OCI-LY3 (cell line): ENCODE data around the gene RPS6KA2.

ENCODE experiments used
- H2AFZ ChIP-seq: fragments of 200-600, 300-600 bp; shearing (Covaris generic); 2 replicates; pipeline ENCODE4 v1.6.0; 2014; ENCODE audit warnings: antibody characterized with exemption, low read depth, low read length
- H3K27ac ChIP-seq: fragments of 200-600, 300-600 bp; sonication (generic); 2 replicates; pipeline ENCODE4 v1.5.1; 2014; ENCODE audit warnings: mild to moderate bottlenecking, low read length, moderate library complexity, mixed read lengths
- H3K27me3 ChIP-seq: fragments of 200-600, 300-600 bp; sonication (generic); 2 replicates; pipeline ENCODE4 v1.6.1; 2014; ENCODE audit warnings: low read depth, low read length, mixed read lengths
- H3K36me3 ChIP-seq: fragments of 200-600, 300-600 bp; sonication (generic); replicated peaks from 2 replicates; pipeline ENCODE3; 2014; ENCODE audit warnings: low read depth, low read length, mixed read lengths
- H3K4me1 ChIP-seq: fragments of 300-600, 200-600 bp; sonication (generic); 2 replicates; pipeline ENCODE4 v1.6.1; 2014; ENCODE audit warnings: low read length, mixed read lengths
- H3K4me2 ChIP-seq: fragments of 200-600, 300-600 bp; sonication (generic); 2 replicates; pipeline ENCODE4 v1.6.1; 2014; ENCODE audit warnings: low read length, mixed read lengths
- H3K4me3 ChIP-seq: fragments of 300-600, 200-600 bp; sonication (generic); 2 replicates; pipeline ENCODE4 v1.5.1; 2014; ENCODE audit warnings: antibody characterized with exemption, mild to moderate bottlenecking, low read length, moderate library complexity
- H3K79me2 ChIP-seq: fragments of 300-600, 200-600 bp; shearing (Covaris generic); 2 replicates; pipeline ENCODE4 v1.6.1; 2014; ENCODE audit warnings: mild to moderate bottlenecking, low read length, mixed read lengths
- H3K9ac ChIP-seq: fragments of 300-600, 200-600 bp; shearing (Covaris generic); 2 replicates; pipeline ENCODE4 v1.6.0; 2014; ENCODE audit warnings: mild to moderate bottlenecking, low read length, moderate library complexity
- H3K9me3 ChIP-seq: fragments of 200-600, 300-600 bp; shearing (Covaris generic); 2 replicates; pipeline ENCODE4 v1.6.1; 2014; ENCODE audit warnings: low read length, mixed read lengths; ENCODE audit not compliant: insufficient read depth
- H4K20me1 ChIP-seq: fragments of 200-600, 300-600 bp; sonication (generic); 2 replicates; pipeline ENCODE4 v1.6.1; 2016; ENCODE audit warnings: low read length, mixed read lengths; ENCODE audit not compliant: insufficient read depth
- EZH2phosphoT487 ChIP-seq: fragments of 200-600 bp; shearing (Covaris generic); IDR thresholded peaks from 2 replicates; pipeline ENCODE4 v1.6.1; 2018; ENCODE audit warnings: antibody characterized with exemption, mixed run types, low read depth
- TF ChIP-seq, protein P1 (sequence below): fragments of 200-600, 300-600 bp; sonication (generic); IDR thresholded peaks from 2 replicates; pipeline ENCODE4 v1.5.1; 2014; ENCODE audit warnings: antibody characterized with exemption, low read length, low read depth

Gene RPS6KA2

DNA sequence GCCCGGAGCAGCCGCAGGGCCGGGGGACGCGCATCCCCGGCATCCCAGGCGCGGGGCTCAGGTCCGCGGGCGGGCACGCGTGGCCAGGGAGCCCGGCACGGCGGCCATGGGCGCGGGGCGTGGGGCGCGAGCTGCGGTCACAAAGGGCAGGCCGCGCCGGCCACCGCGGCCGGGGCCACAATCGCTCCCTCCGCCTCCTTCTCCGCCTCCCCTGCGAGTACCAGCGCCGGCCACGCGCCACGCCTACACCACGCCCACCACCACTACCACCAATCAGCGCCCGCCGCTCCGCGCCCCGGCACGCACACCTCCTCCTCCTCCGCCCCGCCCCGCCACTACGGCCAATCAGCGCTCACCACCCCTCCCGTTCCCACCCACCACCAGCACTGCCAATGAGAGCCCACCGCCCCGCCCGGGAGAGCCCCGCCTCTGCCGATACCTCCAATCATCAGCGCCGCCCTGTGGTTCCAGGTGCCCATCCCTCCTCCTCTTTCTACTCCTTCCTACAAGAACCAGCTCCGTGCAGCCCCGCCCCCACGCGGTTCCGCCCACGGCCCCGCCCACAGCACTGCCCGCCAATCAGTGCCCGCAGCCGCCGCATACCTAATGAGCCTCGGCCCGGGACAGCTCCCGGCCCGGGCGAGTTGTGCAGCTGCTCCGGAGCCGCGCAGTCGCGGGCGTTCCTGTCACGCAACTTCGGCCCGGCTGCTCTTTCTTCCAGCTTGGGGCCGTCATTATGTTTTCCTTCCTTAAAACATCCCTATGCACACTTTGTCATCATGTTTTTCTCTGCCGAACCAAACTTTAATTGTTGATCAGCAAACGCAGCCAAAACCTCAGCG lies at the start of gene RPS6KA2:
TSS of gene RPS6KA2 (minus strand) at position 219 of the 842 bp plus-strand sequence. CDS start 232 bp downstream, outside the sequence.
- H3K27me3 ChIP-seq, result peaks cover 31% of the 10 kb centered on the region
- no peaks in the 10 kb centered on the region for H3K9me3 ChIP-seq
- H3K4me2 ChIP-seq, result peak within 1 kb of the TSS; percentile 93
- no peaks in the 10 kb centered on the region for H4K20me1 ChIP-seq
- H3K79me2 ChIP-seq, result no peaks in the 10 kb centered on the region
- H3K4me3 ChIP-seq, result peak within 1 kb of the TSS; percentile 93
- H3K4me1 ChIP-seq, result peaks cover 33% of the 10 kb centered on the region
- H3K36me3 ChIP-seq, result no peaks in the 10 kb centered on the region
- H3K27ac ChIP-seq, result peak within 1 kb of the TSS; percentile 30
- peak within 1 kb of the TSS; percentile 69 for H3K9ac ChIP-seq
- H2AFZ ChIP-seq, result peak within 1 kb of the TSS; percentile 68; the same call in 1 of the 2 replicates
- no peak for TF ChIP-seq EZH2phosphoT487
- TF ChIP-seq, protein P1, sequence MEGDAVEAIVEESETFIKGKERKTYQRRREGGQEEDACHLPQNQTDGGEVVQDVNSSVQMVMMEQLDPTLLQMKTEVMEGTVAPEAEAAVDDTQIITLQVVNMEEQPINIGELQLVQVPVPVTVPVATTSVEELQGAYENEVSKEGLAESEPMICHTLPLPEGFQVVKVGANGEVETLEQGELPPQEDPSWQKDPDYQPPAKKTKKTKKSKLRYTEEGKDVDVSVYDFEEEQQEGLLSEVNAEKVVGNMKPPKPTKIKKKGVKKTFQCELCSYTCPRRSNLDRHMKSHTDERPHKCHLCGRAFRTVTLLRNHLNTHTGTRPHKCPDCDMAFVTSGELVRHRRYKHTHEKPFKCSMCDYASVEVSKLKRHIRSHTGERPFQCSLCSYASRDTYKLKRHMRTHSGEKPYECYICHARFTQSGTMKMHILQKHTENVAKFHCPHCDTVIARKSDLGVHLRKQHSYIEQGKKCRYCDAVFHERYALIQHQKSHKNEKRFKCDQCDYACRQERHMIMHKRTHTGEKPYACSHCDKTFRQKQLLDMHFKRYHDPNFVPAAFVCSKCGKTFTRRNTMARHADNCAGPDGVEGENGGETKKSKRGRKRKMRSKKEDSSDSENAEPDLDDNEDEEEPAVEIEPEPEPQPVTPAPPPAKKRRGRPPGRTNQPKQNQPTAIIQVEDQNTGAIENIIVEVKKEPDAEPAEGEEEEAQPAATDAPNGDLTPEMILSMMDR, result no peak

DNA sequence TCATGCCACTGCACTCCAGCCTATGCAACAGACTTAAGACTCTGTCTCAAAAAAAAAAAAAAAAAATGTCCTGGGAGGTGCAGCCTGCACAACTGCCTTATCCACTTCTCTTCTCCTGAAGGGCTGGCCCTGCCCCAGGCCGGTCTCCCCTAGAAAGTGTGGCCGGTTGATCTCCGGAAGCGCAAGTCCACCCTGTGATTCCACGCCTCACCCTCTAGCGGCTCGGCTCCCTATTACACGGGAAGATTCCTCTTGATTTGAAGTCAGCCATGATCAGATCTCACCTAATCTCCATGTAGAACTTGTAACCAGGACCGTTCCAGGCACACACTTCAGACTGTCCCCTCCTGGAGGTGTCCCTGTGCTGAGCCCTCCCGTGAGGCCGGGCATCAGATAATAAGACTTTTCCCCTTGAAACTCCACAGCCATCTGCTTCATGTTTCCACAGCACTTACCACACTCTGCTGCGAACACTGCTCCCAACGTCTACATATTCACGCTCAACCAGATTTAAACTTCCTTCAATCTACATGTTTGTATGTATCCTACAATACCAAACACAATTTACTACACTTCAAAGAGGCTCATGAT lies 49.3 kb upstream of the RPS6KA2 start:
- Histone ChIP-seq H3K4me3 (no peak overlapping the region), H3K36me3 (no peaks in the 10 kb centered on the region), H2AFZ (no peak overlapping the region), H3K4me2 (no peak overlapping the region), H3K79me2 (no peaks in the 10 kb centered on the region), H3K9ac (no peak overlapping the region), H3K27me3 (0 out of 2 replicates have a peak, but pooled peaks cover 2% of the 10 kb centered on the region), H4K20me1 (no peaks in the 10 kb centered on the region), H3K4me1 (no peaks in the 10 kb centered on the region), H3K9me3 (no peaks in the 10 kb centered on the region), H3K27ac (no peak overlapping the region)
- TF ChIP-seq, protein P1, result no peak
- TF ChIP-seq EZH2phosphoT487, result no peak

DNA sequence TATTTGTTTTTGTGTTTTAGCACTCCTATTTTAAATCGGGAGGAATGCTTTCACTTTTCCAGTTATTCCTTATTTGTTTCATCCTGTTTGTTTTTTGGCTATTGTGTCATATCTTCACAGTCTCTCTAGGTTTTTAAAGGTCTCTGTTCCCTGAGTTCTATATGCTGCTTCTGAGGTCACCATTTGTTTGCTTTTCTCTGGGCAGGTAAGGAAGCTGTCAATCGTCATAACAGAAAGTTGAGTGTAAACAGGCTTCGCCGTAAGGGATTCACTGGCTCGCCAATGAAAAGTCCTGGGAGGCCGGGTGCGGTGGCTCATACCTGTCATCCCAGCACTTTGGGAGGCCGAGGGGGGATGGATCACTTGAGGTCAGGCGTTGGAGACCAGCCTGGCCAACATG lies 48.7 kb upstream of the RPS6KA2 start:
- Histone ChIP-seq H3K9me3 (no peaks in the 10 kb centered on the region), H3K4me2 (no peak overlapping the region), H3K4me3 (no peak overlapping the region), H4K20me1 (no peaks in the 10 kb centered on the region), H3K36me3 (no peaks in the 10 kb centered on the region), H2AFZ (no peak overlapping the region), H3K27ac (no peak overlapping the region), H3K4me1 (no peaks in the 10 kb centered on the region), H3K27me3 (0 out of 2 replicates have a peak, but pooled peaks cover 6% of the 10 kb centered on the region), H3K79me2 (no peaks in the 10 kb centered on the region), H3K9ac (no peak overlapping the region)
- TF ChIP-seq, protein P1, result no peak
- no peak for TF ChIP-seq EZH2phosphoT487

DNA sequence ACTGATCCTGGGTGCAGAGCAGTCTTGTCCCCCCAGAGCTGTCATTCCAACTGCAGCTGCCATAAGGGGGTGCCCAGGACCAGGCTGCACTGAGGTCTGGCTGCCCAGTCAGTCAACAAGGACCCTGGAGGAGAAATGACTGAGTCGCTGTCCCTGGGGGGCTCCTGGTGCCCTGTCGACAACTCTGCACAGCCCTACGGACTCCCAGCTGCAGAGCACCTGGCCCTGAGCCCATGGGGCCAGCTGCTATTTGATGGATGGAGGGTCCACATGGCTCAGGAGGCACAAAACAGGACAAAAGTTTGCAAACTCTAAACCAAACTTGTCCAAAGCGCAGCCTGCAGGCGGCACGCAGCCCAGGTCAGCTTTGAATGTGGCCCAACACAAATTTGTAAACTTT lies 46.3 kb upstream of the RPS6KA2 start:
- TF ChIP-seq, protein P1, result no peak
- no peak for TF ChIP-seq EZH2phosphoT487
- Histone ChIP-seq H3K4me3 (no peak overlapping the region), H2AFZ (no peak overlapping the region), H3K4me2 (no peak overlapping the region), H3K27ac (no peak overlapping the region), H3K79me2 (no peaks in the 10 kb centered on the region), H3K27me3 (0 out of 2 replicates have a peak, but pooled peaks cover 6% of the 10 kb centered on the region), H3K9ac (no peak overlapping the region), H3K36me3 (no peaks in the 10 kb centered on the region), H4K20me1 (no peaks in the 10 kb centered on the region), H3K9me3 (no peaks in the 10 kb centered on the region), H3K4me1 (no peaks in the 10 kb centered on the region)
